Measurements from ENCODE around the gene TP53I3. TPM values are rescaled to one million over a fixed set of nuclear protein-coding genes. Genes with fewer than 3 reads are reported as not detected.

TP53I3 gene
- total RNA-seq, 4 donors from 2014 or later, result 83.2 to 257 (median 128) TPM

DNA sequence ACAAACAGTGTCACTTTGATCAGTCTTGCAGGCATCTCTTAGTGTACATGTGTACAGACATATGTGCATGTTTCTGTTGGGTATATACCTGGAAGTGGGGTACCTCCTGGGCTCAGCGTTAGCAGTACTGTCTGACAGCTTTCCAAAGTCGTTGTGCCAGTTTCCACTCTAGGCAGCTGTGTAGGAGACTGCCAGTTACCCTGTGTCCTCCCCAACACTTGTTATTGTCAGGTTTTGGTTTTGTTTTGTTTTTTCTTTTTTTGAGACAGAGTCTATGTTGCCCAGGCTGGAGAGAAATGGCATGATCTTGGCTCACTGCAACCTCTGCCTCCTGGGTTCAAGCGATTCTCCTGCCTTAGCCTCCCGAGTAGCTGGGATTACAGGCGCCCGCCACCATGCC lies 28.9 kb downstream of the TP53I3 start:
- no peak for DNase-seq
- no peaks in the 10 kb centered on the region for H3K36me3 ChIP-seq
- intact Hi-C loops (cut with DNase I; ENCODE audit: low total_unique reads), result no loop called here
- in situ Hi-C loops (cut with MboI; ENCODE audit: low pct_ligation_motif_present in 1 of 4, low pct_unique_long_range_greater_than_20kb in 1 of 4, low sequenced_read_pairs in 3 of 4), result no loop called here
- TF ChIP-seq POLR2A (IDR thresholded peaks at IDR 0.05) (no peak), POLR2AphosphoS5 (IDR thresholded peaks at IDR 0.05) (no peak), CTCF (IDR thresholded peaks at IDR 0.05) (no peak), EP300 (IDR thresholded peaks at IDR 0.05; ENCODE audit: low read depth) (no peak)
- 92% methylated on average over 6 of the region's 6 CpGs; no CpG with 5 or more reads in 1 of the 2 donors for WGBS, 2 donors (ENCODE audit: low coverage in 1 of 2)
- H3K27me3 ChIP-seq, result no peaks in the 10 kb centered on the region
- no peak overlapping the region for H3K27ac ChIP-seq
- H3K9me3 ChIP-seq, result no peaks in the 10 kb centered on the region
- no peaks in the 10 kb centered on the region for H3K4me1 ChIP-seq
- no peak overlapping the region for H3K4me3 ChIP-seq

DNA sequence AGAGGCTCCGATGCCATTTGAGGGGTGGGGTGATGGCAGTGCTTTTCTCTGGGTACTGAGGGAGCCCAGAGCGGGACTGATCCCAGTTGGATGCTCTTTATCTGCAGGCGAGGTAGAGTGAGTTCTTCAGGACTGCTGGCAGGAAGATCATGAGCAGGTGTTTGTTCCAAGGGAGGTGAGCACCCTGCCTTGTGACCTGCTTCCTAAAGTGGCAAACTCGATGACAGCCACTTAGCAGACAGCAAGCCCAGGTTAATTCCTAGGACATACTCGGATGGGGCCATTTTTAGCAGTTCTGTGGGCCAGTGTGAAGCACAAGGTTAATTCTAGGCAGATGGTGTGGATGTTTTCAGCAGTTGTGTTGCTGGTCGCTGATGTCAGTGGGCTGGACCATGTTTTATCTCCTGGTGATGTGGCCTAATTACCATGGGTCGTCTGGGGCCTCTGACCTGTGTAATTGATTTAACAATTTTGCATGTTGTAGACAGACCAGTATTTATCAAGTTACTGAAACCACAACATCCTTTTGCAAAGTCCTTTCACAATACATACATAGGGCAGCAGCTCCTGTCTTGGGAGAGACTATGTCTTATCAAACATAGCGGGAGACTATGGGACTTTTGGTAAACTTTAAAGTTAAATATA lies 30.1 kb downstream of the TP53I3 start:
- in situ Hi-C loops (cut with MboI; ENCODE audit: low pct_ligation_motif_present in 1 of 4, low pct_unique_long_range_greater_than_20kb in 1 of 4, low sequenced_read_pairs in 3 of 4) (no loop called here), intact Hi-C loops (cut with DNase I; ENCODE audit: low total_unique reads) (no loop called here)
- no peak overlapping the region for H3K27ac ChIP-seq
- no peak overlapping the region for H3K4me3 ChIP-seq
- no peaks in the 10 kb centered on the region for H3K9me3 ChIP-seq
- no peaks in the 10 kb centered on the region for H3K36me3 ChIP-seq
- peaks cover 0 to 10% (median 2%) of the 10 kb centered on the region in 4 donors for H3K4me1 ChIP-seq
- TF ChIP-seq POLR2A (IDR thresholded peaks at IDR 0.05) (no peak), CTCF (IDR thresholded peaks at IDR 0.05) (no peak), EP300 (IDR thresholded peaks at IDR 0.05; ENCODE audit: low read depth) (no peak), POLR2AphosphoS5 (IDR thresholded peaks at IDR 0.05) (no peak)
- no peak for DNase-seq
- H3K27me3 ChIP-seq, result peaks cover 8% of the 10 kb centered on the region
- 62 to 75% methylated on average over 7 to 8 of the region's 8 CpGs for WGBS, 2 donors (ENCODE audit: low coverage in 1 of 2)

DNA sequence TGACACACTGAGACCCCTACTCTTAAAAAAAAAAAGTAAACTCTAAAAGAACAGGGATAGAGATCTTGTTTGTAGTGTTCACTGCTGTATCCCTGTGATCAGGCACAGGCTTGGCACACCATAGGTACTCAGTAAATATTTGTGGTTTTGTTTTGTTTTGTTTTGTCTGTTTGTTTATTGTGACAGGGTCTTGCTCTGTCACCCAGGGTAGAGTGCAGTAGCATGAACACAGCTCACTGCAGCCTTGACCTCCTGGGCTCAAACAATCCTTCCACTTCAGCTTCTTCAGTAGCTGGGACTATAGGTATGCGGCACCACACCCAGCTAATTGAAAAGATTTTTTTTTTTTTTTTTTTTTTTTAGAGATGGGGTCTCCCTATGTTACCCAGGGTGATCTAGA lies 31.7 kb downstream of the TP53I3 start:
- peaks cover 5 to 17% (median 11%) of the 10 kb centered on the region in 4 donors for H3K4me1 ChIP-seq
- intact Hi-C loops (cut with DNase I; ENCODE audit: low total_unique reads) (no loop called here), in situ Hi-C loops (cut with MboI; ENCODE audit: low pct_ligation_motif_present in 1 of 4, low pct_unique_long_range_greater_than_20kb in 1 of 4, low sequenced_read_pairs in 3 of 4) (no loop called here)
- peaks cover 13% of the 10 kb centered on the region for H3K27me3 ChIP-seq
- no peak for DNase-seq
- TF ChIP-seq POLR2A (IDR thresholded peaks at IDR 0.05) (no peak), POLR2AphosphoS5 (IDR thresholded peaks at IDR 0.05) (no peak)
- 100% methylated on average over 1 of the region's 1 CpG for WGBS, 2 donors (ENCODE audit: low coverage in 1 of 2)
- no peaks in the 10 kb centered on the region for H3K9me3 ChIP-seq
- no peak overlapping the region for H3K4me3 ChIP-seq
- no peaks in the 10 kb centered on the region for H3K36me3 ChIP-seq
- no peak overlapping the region for H3K27ac ChIP-seq

DNA sequence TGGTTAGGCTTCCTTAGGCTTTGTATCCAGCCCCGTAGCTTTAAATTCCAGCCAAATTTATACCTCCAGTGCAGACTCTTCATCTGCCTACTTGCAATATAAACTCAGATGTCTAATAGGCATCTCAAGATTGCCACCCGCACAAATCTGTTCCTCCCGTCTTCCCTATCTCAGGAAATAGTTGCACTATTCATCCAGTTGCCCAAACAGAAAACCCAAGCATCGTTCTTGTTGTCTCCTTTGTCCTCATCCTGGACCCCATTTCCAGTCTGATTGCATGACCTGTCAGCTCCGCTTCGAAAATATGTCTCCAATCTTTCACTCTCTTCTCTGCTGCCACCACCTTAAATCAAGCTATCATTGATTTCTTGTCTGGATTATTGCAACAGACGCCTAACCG lies 32.8 kb downstream of the TP53I3 start:
- no peak for DNase-seq
- Histone ChIP-seq H3K4me1 (peaks cover 5 to 22% (median 15%) of the 10 kb centered on the region in 4 donors), H3K27me3 (peaks cover 13% of the 10 kb centered on the region), H3K4me3 (no peak overlapping the region), H3K27ac (no peak overlapping the region), H3K36me3 (no peaks in the 10 kb centered on the region), H3K9me3 (no peaks in the 10 kb centered on the region)
- in situ Hi-C loops (cut with MboI; ENCODE audit: low pct_ligation_motif_present in 1 of 4, low pct_unique_long_range_greater_than_20kb in 1 of 4, low sequenced_read_pairs in 3 of 4), result no loop called here
- WGBS, 2 donors (ENCODE audit: low coverage in 1 of 2), result 81 to 93% methylated on average over 3 to 8 of the region's 8 CpGs
- intact Hi-C loops (cut with DNase I; ENCODE audit: low total_unique reads), result no loop called here
- TF ChIP-seq EP300 (IDR thresholded peaks at IDR 0.05; ENCODE audit: low read depth) (no peak), POLR2A (IDR thresholded peaks at IDR 0.05) (no peak), CTCF (IDR thresholded peaks at IDR 0.05) (no peak), POLR2AphosphoS5 (IDR thresholded peaks at IDR 0.05) (no peak)
